Measurements from ENCODE around the gene MPHOSPH9.
A peak's percentile ranks its signal among the peaks of the same experiment; 100 is the strongest.

Gene MPHOSPH9

GRCh38 chr12:123149501-123150274 is 83.3 kb downstream of the MPHOSPH9 start:
- no peak for DNase-seq

- no peak for DNase-seq
Measured at GRCh38 chr12:123149088-123149487, 83.9 kb downstream of the MPHOSPH9 start.

- no peak for DNase-seq
Measured at GRCh38 chr12:123148655-123149054, 84.3 kb downstream of the MPHOSPH9 start.

- DNase-seq, result no peak
Measured at GRCh38 chr12:123148223-123148622, 84.7 kb downstream of the MPHOSPH9 start.

- no peak for DNase-seq
Measured at GRCh38 chr12:123145211-123145610, 87.7 kb downstream of the MPHOSPH9 start.

GRCh38 chr12:123143736-123144461 is 89.0 kb downstream of the MPHOSPH9 start:
- no peak for DNase-seq

- no peak for DNase-seq
Measured at GRCh38 chr12:123142921-123143735, 89.8 kb downstream of the MPHOSPH9 start.

GRCh38 chr12:123142518-123142840 is 90.5 kb downstream of the MPHOSPH9 start:
- no peak for DNase-seq

GRCh38 chr12:123141615-123142517 is 91.1 kb downstream of the MPHOSPH9 start:
- no peak for DNase-seq

- no peak for DNase-seq
Measured at GRCh38 chr12:123140676-123141614, 92.0 kb downstream of the MPHOSPH9 start.

GRCh38 chr12:123139926-123140675 is 92.8 kb downstream of the MPHOSPH9 start:
- no peak for DNase-seq

GRCh38 chr12:123135688-123136087 is 97.3 kb downstream of the MPHOSPH9 start:
- DNase-seq, result no peak

- no peak for DNase-seq
Measured at GRCh38 chr12:123134826-123135225, 98.1 kb downstream of the MPHOSPH9 start.

- no peak for DNase-seq
Measured at GRCh38 chr12:123134271-123134671, 98.7 kb downstream of the MPHOSPH9 start.

GRCh38 chr12:123133701-123134100 is 99.2 kb downstream of the MPHOSPH9 start:
- DNase-seq, result no peak

- no peak for DNase-seq
Measured at GRCh38 chr12:123132951-123133619, 99.9 kb downstream of the MPHOSPH9 start.

- peak in 2 of 5 experiments; percentile 35 to 57 for DNase-seq
Measured at GRCh38 chr12:123131879-123132402, 101.0 kb downstream of the MPHOSPH9 start.

- DNase-seq, result no peak
Measured at GRCh38 chr12:123131291-123131832, 101.6 kb downstream of the MPHOSPH9 start.

GRCh38 chr12:123129621-123130020 is 103.3 kb downstream of the MPHOSPH9 start:
- no peak for DNase-seq

All from T-helper 2 cell (primary cell).